Daoy (cell line): ENCODE data around the gene MASP2. TPM values are rescaled to one million over a fixed set of nuclear protein-coding genes. Genes with fewer than 3 reads are reported as not detected.
A peak's percentile ranks its signal among the peaks of the same experiment; 100 is the strongest.
"Not testable (repeated sequence)": the region's sequence is repeated elsewhere in the genome, so short reads cannot be mapped to it uniquely, and the experiment has no call there.

Source experiments
- DNase-seq: peaks from one replicate; pipeline ENCODE4 v3.0.0-alpha.2; 2015; ENCODE audit warnings: low read depth
- total RNA-seq: library from RNA; depleted of rRNA; stranded (reverse); fragments of >200 nt; shearing (Covaris generic); gene quantifications from 2 replicates; pipeline ENCODE4 v1.2.3, GENCODE V29; 2014; rRNA removed

Gene MASP2
- not detected in 2 replicates for total RNA-seq

DNA sequence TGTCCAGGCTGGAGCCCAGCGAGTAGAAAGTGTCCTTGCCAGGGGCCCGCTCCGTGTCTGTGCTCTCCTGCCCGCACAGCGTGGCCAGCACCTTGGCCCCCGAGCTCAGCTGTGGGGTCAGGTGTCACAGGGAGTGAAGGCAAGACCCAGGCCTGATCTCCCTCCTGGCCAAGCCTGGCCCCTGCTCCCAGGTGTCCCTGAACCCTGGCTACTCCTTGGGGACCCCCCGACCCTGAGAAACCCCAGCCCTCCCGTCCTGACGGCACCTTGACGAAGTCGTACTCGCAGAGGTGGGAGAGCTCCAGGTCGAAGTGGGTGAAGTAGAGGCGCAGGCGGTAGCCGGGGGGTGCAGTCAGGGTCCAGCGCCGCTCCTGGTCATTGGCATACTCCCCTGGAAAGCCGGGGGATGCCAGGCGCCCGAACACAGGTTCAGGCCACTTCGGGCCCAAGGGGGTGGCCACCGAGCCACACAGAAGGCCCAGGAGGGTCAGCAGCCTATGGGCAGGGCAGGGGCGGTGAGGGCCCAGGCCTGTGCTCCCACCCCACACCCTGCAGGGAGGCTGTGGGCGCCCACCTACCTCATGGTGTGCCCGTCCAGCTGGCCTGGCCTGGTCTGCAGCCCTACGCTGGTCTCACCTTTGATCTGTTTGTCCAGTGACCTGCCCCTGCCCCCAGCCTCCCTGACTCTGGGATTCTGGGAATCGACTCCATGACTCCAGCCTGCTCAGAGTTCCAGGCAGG, at the start of gene MASP2:
Gene MASP2 (minus strand): TSS at position 615 of the 741 bp plus-strand sequence. CDS start 32 bp downstream, at position 583.
- no peak for DNase-seq

GRCh38 chr1:11083784-11084183, 36.7 kb upstream of the MASP2 start:
- DNase-seq: not testable (repeated sequence)

DNA sequence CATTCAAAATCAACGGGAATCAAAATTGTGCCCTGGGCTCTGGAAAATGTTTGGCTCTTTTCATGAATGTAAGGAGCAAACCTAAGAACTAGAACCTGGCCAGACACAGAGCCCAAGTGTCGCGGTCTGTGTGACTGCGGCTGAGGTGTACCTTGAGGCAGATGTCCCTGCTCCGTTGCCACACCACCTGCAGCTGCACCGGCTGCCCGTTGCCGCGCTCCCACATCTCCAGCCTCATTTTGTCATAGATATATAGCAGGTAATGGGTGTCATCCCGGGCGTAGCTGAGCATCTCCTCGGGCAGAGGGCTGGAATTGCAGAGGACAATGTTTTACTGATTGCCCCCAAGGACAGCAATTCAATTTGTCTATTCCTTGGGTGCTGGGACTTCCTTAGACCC, 33.9 kb upstream of the MASP2 start:
- DNase-seq: no peak

GRCh38 chr1:11078631-11079030, 31.6 kb upstream of the MASP2 start:
- DNase-seq: no peak

DNA sequence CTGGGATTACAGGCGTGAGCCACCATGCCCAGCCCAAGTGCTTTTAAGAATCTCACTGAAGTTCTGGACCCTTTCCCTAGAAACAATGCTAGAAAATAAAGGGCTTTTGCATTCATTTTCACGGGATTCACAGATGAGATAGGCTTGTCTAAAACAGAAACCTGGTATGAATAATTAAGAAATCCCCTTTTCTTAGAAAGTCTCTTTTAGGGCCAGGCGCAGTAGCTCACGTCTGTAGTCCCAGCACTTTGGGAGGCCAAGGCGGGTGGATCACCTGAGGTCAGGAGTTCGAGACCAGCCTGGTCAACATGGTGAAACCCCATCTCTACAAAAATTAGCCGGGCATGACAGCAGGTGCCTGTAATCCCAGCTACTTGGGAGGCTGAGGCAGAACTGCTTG, 26.4 kb upstream of the MASP2 start:
- DNase-seq: not testable (repeated sequence)

- DNase-seq: no peak
These were observed 25.3 kb upstream of the MASP2 start for GRCh38 chr1:11072216-11072917.

DNA sequence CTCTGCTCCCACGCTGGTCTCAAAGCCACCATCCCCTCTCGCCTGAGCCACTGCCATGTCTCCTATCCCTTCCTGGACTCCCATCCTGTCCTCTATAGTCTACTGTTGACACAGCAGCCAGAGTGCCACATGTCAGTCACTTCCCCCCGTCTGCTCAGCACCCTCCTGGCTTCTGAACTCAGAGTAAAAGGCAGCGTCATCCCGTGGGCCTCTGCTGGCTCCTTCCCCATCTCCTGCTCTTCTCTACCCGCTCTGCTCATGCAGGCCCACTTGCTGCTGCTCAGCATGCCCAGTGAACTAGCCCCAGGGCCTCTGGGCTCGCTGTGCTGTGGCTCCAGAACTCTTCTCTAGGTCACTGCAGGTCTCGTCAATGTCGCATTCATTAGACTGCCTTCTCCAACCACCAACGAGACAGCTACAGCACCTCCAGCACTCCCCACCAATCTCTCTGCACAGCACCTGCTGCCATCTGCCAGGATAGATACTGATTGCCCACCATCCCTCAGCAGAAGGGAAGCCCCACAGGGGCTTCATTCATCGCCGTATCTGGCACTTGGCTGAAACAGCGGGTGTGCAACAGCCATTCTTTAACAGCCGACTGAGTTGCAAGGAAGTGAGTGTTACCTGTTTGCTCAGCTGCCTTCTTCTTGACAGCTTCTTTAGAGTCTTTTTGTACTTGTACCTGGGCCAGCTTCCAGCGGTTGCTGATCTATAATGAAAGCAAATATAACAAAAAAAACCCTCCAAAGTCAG, 24.6 kb upstream of the MASP2 start:
- no peak for DNase-seq

DNA sequence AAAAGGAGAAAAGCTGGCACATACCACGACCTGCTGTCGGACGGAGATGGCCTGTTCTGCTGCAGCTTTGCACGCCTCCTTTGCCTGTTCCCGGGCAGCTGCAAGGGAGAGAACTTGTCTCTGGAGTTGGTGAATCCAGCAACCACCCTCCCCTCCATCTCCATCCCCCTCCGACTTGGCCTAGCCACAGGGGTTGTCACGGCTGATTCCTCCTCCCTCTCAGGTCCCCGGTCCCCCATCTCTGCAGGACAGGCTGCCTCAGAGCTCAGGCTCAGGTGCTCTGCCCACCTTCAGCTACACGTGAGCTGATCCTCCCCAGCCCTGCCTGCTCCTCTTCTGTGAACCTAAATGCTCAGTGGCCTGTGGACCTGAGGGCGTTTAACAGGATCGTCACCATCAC, 23.8 kb upstream of the MASP2 start:
- no peak for DNase-seq

GRCh38 chr1:11068600-11069473, 21.8 kb upstream of the MASP2 start:
- DNase-seq: no peak

- DNase-seq: no peak
These were observed 20.9 kb upstream of the MASP2 start for GRCh38 chr1:11067716-11068599.

GRCh38 chr1:11065796-11066195, 18.8 kb upstream of the MASP2 start:
- DNase-seq: no peak

GRCh38 chr1:11064942-11065341, 17.9 kb upstream of the MASP2 start:
- no peak for DNase-seq

GRCh38 chr1:11063937-11064537, 17.0 kb upstream of the MASP2 start:
- DNase-seq: not testable (repeated sequence)

GRCh38 chr1:11062965-11063401, 15.9 kb upstream of the MASP2 start:
- DNase-seq: peak; percentile 83

DNA sequence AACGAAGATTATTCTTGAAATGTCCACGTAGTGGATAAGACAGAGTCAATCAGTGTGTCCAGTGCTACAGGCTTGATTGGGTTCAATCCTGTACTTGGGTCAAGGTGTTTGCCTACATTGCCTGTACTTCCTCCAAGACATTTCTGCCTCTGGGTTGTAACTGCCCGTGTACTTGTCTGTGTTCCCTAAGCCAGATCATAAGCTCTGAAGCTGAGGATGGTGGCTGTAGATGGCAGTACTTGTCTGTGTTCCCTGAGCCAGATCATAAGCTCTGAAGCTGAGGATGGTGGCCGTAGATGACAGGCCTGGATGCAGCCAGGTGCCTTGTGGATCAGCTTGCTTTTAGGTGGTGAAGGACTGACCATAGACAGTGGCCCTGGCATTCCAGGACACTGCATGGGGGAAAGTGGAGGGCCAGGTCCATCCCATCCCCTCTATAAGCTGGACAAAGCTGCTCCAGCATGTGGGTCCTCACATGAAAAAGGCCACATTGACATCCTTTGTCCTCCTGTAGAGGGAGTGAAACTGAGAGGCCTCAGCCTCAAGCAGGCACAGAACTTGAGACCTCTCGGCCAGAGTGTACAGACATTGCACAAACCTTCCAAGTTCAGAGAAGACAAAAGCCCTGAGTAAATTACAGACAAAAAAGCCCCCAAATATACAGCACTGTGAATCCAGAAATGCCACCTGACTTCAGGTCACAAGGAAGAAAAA, 14.8 kb upstream of the MASP2 start:
- no peak for DNase-seq

- DNase-seq: peak; percentile 98
These were observed 13.2 kb upstream of the MASP2 start, which contains the start of gene SRM for GRCh38 chr1:11059968-11060830. TSS of gene SRM (minus strand) at chr1:11060018. CDS start at chr1:11059943, 75 bp downstream.

GRCh38 chr1:11059155-11059967, 12.3 kb upstream of the MASP2 start:
- peak; percentile 26 for DNase-seq
